ENCODE measurements around the gene RASGEF1B.

- no peak for TF ChIP-seq EZH2 (IDR thresholded peaks at IDR 0.05; ENCODE audit: borderline replicate concordance, low read depth, low read length, poor library complexity, severe bottlenecking)
- no peak for TF ChIP-seq CTCF (conservative IDR thresholded peaks at IDR 0.05; ENCODE audit: low read depth, low read length)
These were observed 30.9 kb upstream of the RASGEF1B start for GRCh38 chr4:81502564-81502963.
